Activated CD8-positive, alpha-beta T cell treated with anti-CD3 and anti-CD28 coated beads, Interleukin-2, amount 10 ng/mL, durations not matched to agents 7 days and 5 days (primary cell): ENCODE results near the gene HOXA3. TPM values are rescaled to one million over a fixed set of nuclear protein-coding genes. Genes with fewer than 3 reads are reported as not detected.

Experiments
- ATAC-seq: fragments of 150-1000 bp; cut with Tn5 transposase; one replicate; pipeline ENCODE4 v1.10.0; 2021; ENCODE audit warnings: moderate library complexity
- CTCF ChIA-PET: fragments of 350-600 bp; sonication (Branson Sonifier 250); formaldehyde crosslinking; loops from one replicate; lab custom pipeline; 2021; ENCODE audit warnings: antibody characterized with exemption; lab: Charles Lee
- POLR2A ChIA-PET: fragments of 350-600 bp; sonication (Branson Sonifier 250); formaldehyde crosslinking; loops from one replicate; lab custom pipeline; 2021; ENCODE audit warnings: antibody characterized with exemption; lab: Charles Lee
- DNase-seq: peaks from one replicate; pipeline ENCODE4 v3.0.0-alpha.2; 2020
- H3K27ac Mint-ChIP-seq: one replicate; pipeline ENCODE4 v1.8.0; 2021; ENCODE audit warnings: mild to moderate bottlenecking, mixed read lengths
- H3K27me3 Mint-ChIP-seq: one replicate; pipeline ENCODE4 v1.8.0; 2021; ENCODE audit warnings: low read depth, mixed read lengths
- H3K36me3 Mint-ChIP-seq: one replicate; pipeline ENCODE4 v1.8.0; 2021; ENCODE audit warnings: low read depth, mixed read lengths
- H3K4me1 Mint-ChIP-seq: one replicate; pipeline ENCODE4 v1.8.0; 2021; ENCODE audit warnings: low read depth, mixed read lengths
- H3K4me3 Mint-ChIP-seq: one replicate; pipeline ENCODE4 v1.8.0; 2021; ENCODE audit warnings: mild to moderate bottlenecking, mixed read lengths
- H3K9me3 Mint-ChIP-seq: one replicate; pipeline ENCODE4 v1.8.0; 2022; ENCODE audit warnings: mixed read lengths; ENCODE audit not compliant: insufficient read depth
- total RNA-seq, 2 experiments: library from RNA; stranded (reverse); gene quantifications; one replicate each; pipeline ENCODE4 v1.2.3, GENCODE V29; 2021

The HOXA3 gene
- total RNA-seq, 2 experiments from 2014 or later = not detected

- no peak overlapping the region for H3K4me3 Mint-ChIP-seq
- H3K36me3 Mint-ChIP-seq = no peaks in the 10 kb centered on the region
- H3K27me3 Mint-ChIP-seq = peaks cover 28% of the 10 kb centered on the region
- peaks cover 2% of the 10 kb centered on the region for H3K4me1 Mint-ChIP-seq
- CTCF ChIA-PET = no interaction called here
- ATAC-seq (no peak), DNase-seq (no peak)
- no peaks in the 10 kb centered on the region for H3K9me3 Mint-ChIP-seq
- H3K27ac Mint-ChIP-seq = no peak overlapping the region
- POLR2A ChIA-PET = no interaction called here
These were observed 28.1 kb downstream of the HOXA3 start for GRCh38 chr7:27124096-27124901.

- no peak for ATAC-seq
- DNase-seq = no peak
- ChIA-PET CTCF (no interaction called here), POLR2A (no interaction called here)
- Mint-ChIP-seq H3K27ac (no peak overlapping the region), H3K36me3 (no peaks in the 10 kb centered on the region), H3K4me1 (peaks cover 2% of the 10 kb centered on the region), H3K4me3 (no peak overlapping the region), H3K27me3 (peaks cover 23% of the 10 kb centered on the region), H3K9me3 (no peaks in the 10 kb centered on the region)
These were observed 28.8 kb downstream of the HOXA3 start for GRCh38 chr7:27123477-27124053.

GRCh38 chr7:27123007-27123476 lies 29.3 kb downstream of the HOXA3 start:
- Mint-ChIP-seq H3K9me3 (no peaks in the 10 kb centered on the region), H3K4me1 (peaks cover 2% of the 10 kb centered on the region), H3K4me3 (no peak overlapping the region), H3K27me3 (peaks cover 21% of the 10 kb centered on the region), H3K27ac (no peak overlapping the region), H3K36me3 (no peaks in the 10 kb centered on the region)
- DNase-seq = no peak
- ChIA-PET POLR2A (no interaction called here), CTCF (no interaction called here)
- no peak for ATAC-seq

DNA sequence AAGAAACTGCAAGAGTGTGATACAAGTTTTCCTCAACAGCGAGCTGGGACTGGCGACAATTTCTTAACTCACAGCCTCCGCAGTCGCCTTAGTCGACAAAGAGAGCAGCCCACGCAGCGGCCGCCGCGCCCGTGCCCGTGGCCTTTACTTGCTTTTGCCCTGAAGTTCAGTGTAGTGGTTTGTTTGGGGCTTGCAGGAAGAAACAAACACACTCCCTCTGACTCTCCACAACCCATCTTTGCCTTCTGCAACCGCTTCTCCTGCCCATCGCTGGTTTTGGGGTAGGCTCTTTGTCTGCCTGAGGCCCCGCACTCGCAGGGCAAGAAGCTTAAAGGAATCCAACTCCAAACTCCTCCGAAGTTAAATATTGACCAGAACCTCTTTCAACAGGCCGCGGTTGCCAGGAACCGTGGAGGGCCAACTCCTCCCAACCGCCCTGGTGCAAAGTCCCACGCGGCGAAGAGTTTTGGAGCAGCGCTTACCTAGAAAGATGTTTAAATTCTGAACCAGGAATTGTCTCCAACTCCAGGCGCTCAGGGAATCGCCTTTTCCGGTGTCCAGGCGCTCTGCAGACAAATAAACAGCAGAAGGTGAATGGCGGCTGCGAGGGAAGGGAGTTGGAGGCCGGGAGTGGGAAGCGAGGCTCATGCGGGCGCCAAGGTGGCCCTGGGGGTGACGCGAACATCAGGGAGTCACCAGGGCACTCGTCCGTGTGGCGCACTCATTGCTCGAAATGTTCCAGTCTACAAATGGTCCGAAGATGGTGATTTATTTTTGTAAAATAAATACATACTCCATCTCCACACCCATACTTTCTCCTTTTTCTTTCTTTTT lies 30.1 kb downstream of the HOXA3 start:
- H3K27ac Mint-ChIP-seq = no peak overlapping the region
- no peak overlapping the region for H3K4me3 Mint-ChIP-seq
- peaks cover 2% of the 10 kb centered on the region for H3K4me1 Mint-ChIP-seq
- peaks cover 14% of the 10 kb centered on the region for H3K27me3 Mint-ChIP-seq
- ChIA-PET CTCF (no interaction called here), POLR2A (interaction anchor here (1.3 kb wide), 1 partner anchor 8 kb away, joined by 3 read pairs; the partner anchor contains the start of gene HOXA4)
- DNase-seq = no peak
- no peaks in the 10 kb centered on the region for H3K9me3 Mint-ChIP-seq
- H3K36me3 Mint-ChIP-seq = no peaks in the 10 kb centered on the region
- no peak for ATAC-seq

DNA sequence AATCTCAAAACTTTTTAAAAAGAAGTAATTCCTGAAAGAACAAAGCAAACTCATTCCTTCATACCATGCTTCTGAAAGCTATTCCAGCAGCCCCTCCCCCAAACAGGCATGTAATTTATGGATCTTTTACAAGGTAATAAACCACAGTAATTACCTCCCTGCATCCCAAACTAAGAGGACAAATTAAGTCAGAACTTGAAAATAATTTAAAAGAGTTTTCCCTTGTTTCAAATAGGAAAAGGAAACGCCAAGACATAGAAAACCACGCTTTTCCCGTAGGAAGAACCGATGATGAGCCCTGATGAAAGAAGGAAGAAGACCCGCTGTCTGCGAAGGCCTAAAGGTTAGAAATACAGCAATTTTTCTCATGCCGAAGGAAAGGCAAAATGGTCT lies 30.7 kb downstream of the HOXA3 start:
- Mint-ChIP-seq H3K4me3 (no peak overlapping the region), H3K4me1 (peaks cover 2% of the 10 kb centered on the region), H3K27me3 (peaks cover 10% of the 10 kb centered on the region), H3K27ac (no peak overlapping the region), H3K36me3 (no peaks in the 10 kb centered on the region), H3K9me3 (no peaks in the 10 kb centered on the region)
- ATAC-seq (no peak), DNase-seq (no peak)
- ChIA-PET CTCF (no interaction called here), POLR2A (interaction anchor here (1.3 kb wide), 1 partner anchor 9 kb away, joined by 3 read pairs; the partner anchor contains the start of gene HOXA4)

DNA sequence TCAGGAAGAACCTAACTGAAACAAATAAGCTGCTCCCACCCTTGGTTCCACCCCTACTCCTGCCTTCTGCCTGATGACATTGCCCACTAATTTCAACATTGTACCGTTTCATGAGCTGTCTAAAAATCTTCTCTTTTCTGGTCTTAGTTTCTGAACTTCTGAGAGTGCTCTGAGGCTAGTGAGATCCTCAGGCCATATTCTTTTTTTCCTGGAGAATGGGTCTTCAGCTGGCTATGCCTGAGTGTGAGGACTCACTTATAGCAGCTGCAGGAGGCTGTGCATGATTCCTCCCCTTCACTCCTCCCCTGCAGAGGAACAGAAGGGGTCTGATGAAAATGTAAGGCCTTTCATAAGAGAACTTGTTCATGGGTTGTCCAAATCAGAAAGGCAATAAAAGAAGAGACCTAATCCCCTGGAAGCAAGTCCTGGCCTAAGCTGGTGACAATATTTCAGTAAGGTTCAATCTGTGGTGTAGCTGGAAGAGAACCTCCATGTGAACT lies 32.9 kb downstream of the HOXA3 start:
- ChIA-PET POLR2A (interaction anchor here (0.8 kb wide), 1 partner anchor 352 kb away, joined by 3 read pairs; no protein-coding TSS in a partner anchor), CTCF (interaction anchor here (0.7 kb wide), 1 partner anchor 10 kb away, joined by 3 read pairs; no protein-coding TSS in a partner anchor)
- Mint-ChIP-seq H3K4me1 (peaks cover 2% of the 10 kb centered on the region), H3K27ac (no peak overlapping the region), H3K36me3 (no peaks in the 10 kb centered on the region), H3K27me3 (no peaks in the 10 kb centered on the region), H3K9me3 (no peaks in the 10 kb centered on the region), H3K4me3 (no peak overlapping the region)
- ATAC-seq (no peak), DNase-seq (no peak)

GRCh38 chr7:27118580-27118979 lies 33.8 kb downstream of the HOXA3 start:
- POLR2A ChIA-PET = no interaction called here
- H3K27ac Mint-ChIP-seq = no peak overlapping the region
- no peak for ATAC-seq
- DNase-seq = no peak
- H3K27me3 Mint-ChIP-seq = no peaks in the 10 kb centered on the region
- H3K4me1 Mint-ChIP-seq = peaks cover 2% of the 10 kb centered on the region
- H3K9me3 Mint-ChIP-seq = no peaks in the 10 kb centered on the region
- H3K4me3 Mint-ChIP-seq = no peak overlapping the region
- CTCF ChIA-PET = no interaction called here
- no peaks in the 10 kb centered on the region for H3K36me3 Mint-ChIP-seq

DNA sequence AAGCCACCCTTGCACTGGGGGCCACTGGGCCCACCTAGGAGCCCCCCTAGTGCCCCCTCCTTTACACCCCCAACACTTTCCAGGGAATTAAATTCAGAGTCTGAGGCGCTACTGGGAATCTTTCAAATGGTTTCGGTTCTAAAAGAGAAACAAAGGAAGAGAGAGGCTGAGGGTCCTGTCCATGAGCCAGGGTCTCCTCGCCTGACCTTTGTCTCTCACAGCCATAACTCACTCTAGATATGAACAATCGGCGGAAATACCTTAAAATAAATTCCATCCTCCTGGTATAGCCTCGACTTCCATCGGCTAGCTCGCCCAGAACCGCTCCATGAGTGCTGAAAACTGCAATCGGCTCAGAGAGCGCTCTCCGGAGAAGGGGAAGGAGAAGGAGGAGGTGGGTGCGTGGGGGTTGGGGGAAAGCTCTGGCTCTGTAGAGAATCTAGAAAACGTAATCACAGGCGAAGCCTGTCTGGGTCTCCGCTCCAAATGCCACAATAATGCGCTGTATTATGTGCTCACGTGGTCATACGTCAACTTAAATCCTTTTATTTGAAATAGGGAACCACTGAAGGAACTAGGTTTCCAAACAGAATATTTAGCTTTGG lies 34.4 kb downstream of the HOXA3 start:
- Mint-ChIP-seq H3K9me3 (no peaks in the 10 kb centered on the region), H3K36me3 (no peaks in the 10 kb centered on the region), H3K4me1 (peaks cover 2% of the 10 kb centered on the region), H3K27me3 (no peaks in the 10 kb centered on the region), H3K4me3 (no peak overlapping the region), H3K27ac (no peak overlapping the region)
- ATAC-seq (no peak), DNase-seq (no peak)
- CTCF ChIA-PET = no interaction called here
- POLR2A ChIA-PET = no interaction called here

- Mint-ChIP-seq H3K4me3 (no peak overlapping the region), H3K9me3 (no peaks in the 10 kb centered on the region), H3K27ac (no peak overlapping the region), H3K27me3 (no peaks in the 10 kb centered on the region), H3K36me3 (no peaks in the 10 kb centered on the region), H3K4me1 (no peaks in the 10 kb centered on the region)
- DNase-seq (no peak), ATAC-seq (no peak)
- ChIA-PET CTCF (no interaction called here), POLR2A (interaction anchor here (0.6 kb wide), 1 partner anchor 36 kb away, joined by 3 read pairs; no protein-coding TSS in a partner anchor)
These were observed 35.2 kb downstream of the HOXA3 start for GRCh38 chr7:27116962-27117886.

DNA sequence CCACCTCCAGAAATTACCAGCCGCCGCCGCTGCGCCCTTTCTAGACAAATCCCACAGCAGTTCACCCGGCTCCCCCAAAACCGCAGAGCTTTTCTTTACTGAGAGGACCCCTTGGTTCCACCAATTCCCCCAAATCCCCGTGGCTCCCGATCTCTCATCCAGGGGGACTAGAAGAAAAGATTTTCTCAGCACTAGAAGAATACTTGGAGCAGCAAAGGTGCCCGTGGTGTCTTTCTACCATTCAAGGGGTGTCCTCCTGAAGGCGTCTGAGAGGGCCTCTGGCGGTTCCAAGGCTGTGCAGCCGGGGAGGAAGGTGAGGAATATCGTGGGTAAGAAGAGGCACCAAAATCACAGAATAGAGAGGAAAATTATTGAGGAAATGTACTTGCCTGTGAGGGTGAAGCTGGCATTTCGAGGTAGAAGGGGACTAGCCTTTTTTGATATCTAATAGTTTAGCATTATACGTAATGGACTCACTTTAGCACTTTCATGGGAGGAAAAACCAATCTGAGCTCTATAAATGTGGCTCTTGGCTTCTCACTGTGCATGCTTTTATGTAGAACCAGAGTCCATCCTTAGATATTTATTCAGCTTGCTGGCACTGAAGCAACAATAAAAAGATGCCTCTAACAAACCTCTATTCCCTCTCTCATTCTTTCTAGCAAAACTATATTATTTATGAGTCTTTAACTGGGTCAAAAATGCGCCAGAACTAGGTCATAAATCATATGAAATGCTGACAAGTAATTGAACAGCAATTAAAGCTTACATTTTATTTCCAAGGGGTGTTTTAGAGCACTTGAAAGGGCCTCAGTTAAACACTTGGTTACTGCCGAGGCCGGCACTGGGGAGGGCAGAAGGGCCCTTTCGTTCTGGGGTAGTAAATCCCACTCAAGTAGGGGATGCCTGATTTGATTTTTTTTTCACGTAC lies 36.1 kb downstream of the HOXA3 start:
- Mint-ChIP-seq H3K4me3 (no peak overlapping the region), H3K27ac (no peak overlapping the region), H3K9me3 (no peaks in the 10 kb centered on the region), H3K4me1 (no peaks in the 10 kb centered on the region), H3K27me3 (no peaks in the 10 kb centered on the region), H3K36me3 (no peaks in the 10 kb centered on the region)
- POLR2A ChIA-PET = interaction anchor here (0.6 kb wide), 1 partner anchor 35 kb away, joined by 3 read pairs; no protein-coding TSS in a partner anchor
- CTCF ChIA-PET = no interaction called here
- no peak for ATAC-seq
- DNase-seq = no peak
